H9 (cell line): ENCODE data around the gene FBLN2. TPM values are rescaled to one million over a fixed set of nuclear protein-coding genes. Genes with fewer than 3 reads are reported as not detected.

ENCODE experiments used
- DNase-seq: peaks from one replicate; pipeline ENCODE4 v3.0.0-alpha.2; 2017
- H2AFZ ChIP-seq: one replicate; pipeline ENCODE4 v1.6.1; 2013; ENCODE audit warnings: mild to moderate bottlenecking, low read length, control low read depth, moderate library complexity
- H2AK5ac ChIP-seq: 2 replicates; pipeline ENCODE4 v1.6.1; 2013; ENCODE audit warnings: low read length, control low read depth, mixed read lengths; ENCODE audit not compliant: insufficient read length
- H2BK120ac ChIP-seq: one replicate; pipeline ENCODE4 v1.6.1; 2013; ENCODE audit warnings: low read depth, mild to moderate bottlenecking, low read length, control low read depth, inconsistent platforms; ENCODE audit not compliant: poor library complexity, severe bottlenecking
- H2BK12ac ChIP-seq: 2 replicates; pipeline ENCODE4 v1.6.1; 2013; ENCODE audit warnings: low read length, control low read depth, mixed read lengths, low read depth; ENCODE audit not compliant: insufficient read length
- H2BK15ac ChIP-seq: 2 replicates; pipeline ENCODE4 v1.6.1; 2013; ENCODE audit warnings: low read depth, low read length, control low read depth
- H2BK20ac ChIP-seq: one replicate; pipeline ENCODE4 v1.6.1; 2013; ENCODE audit warnings: low read depth, mild to moderate bottlenecking, low read length, control low read depth, inconsistent platforms; ENCODE audit not compliant: poor library complexity, severe bottlenecking
- H2BK5ac ChIP-seq: 2 replicates; pipeline ENCODE4 v1.6.1; 2013; ENCODE audit warnings: low read length, control low read depth, mixed read lengths; ENCODE audit not compliant: insufficient read length
- H3K14ac ChIP-seq: 2 replicates; pipeline ENCODE4 v1.6.1; 2013; ENCODE audit warnings: low read length, control low read depth; ENCODE audit not compliant: insufficient read depth
- H3K18ac ChIP-seq: 2 replicates; pipeline ENCODE4 v1.6.1; 2013; ENCODE audit warnings: low read depth, mild to moderate bottlenecking, mixed read lengths, low read length, control low read depth; ENCODE audit not compliant: insufficient read length
- H3K23ac ChIP-seq: 2 replicates; pipeline ENCODE4 v1.6.1; 2013; ENCODE audit warnings: low read length, control low read depth, mixed read lengths, low read depth; ENCODE audit not compliant: insufficient read length
- H3K23me2 ChIP-seq: 2 replicates; pipeline ENCODE4 v1.6.1; 2013; ENCODE audit warnings: low read depth, mild to moderate bottlenecking, mixed read lengths, low read length, control low read depth; ENCODE audit not compliant: insufficient read length, poor library complexity, severe bottlenecking
- H3K27ac ChIP-seq: 2 replicates; pipeline ENCODE4 v1.5.1; 2013; ENCODE audit warnings: low read length, control low read depth, mixed read lengths, low read depth; ENCODE audit not compliant: insufficient read length
- H3K27me3 ChIP-seq: 2 replicates; pipeline ENCODE4 v1.6.1; 2013; ENCODE audit warnings: low read length, control low read depth, inconsistent platforms; ENCODE audit not compliant: insufficient read depth
- H3K4ac ChIP-seq: 2 replicates; pipeline ENCODE4 v1.6.1; 2013; ENCODE audit warnings: low read depth, mild to moderate bottlenecking, control low read depth, inconsistent platforms, low read length, moderate library complexity
- H3K4me1 ChIP-seq: 2 replicates; pipeline ENCODE4 v1.6.1; 2013; ENCODE audit warnings: low read length, control low read depth, inconsistent platforms; ENCODE audit not compliant: insufficient read depth
- H3K4me2 ChIP-seq: 2 replicates; pipeline ENCODE4 v1.6.1; 2013; ENCODE audit warnings: low read length, control low read depth, mixed read lengths; ENCODE audit not compliant: insufficient read length, insufficient read depth
- H3K56ac ChIP-seq: 2 replicates; pipeline ENCODE4 v1.6.1; 2013; ENCODE audit warnings: low read depth, mild to moderate bottlenecking, mixed read lengths, low read length, control low read depth; ENCODE audit not compliant: insufficient read length
- H3K79me1 ChIP-seq: 2 replicates; pipeline ENCODE4 v1.6.1; 2013; ENCODE audit warnings: low read depth, mild to moderate bottlenecking, moderate library complexity, low read length, control low read depth, inconsistent platforms; ENCODE audit not compliant: insufficient read depth, poor library complexity, severe bottlenecking
- H3K79me2 ChIP-seq: 2 replicates; pipeline ENCODE4 v1.6.1; 2013; ENCODE audit warnings: low read length, control low read depth, inconsistent platforms; ENCODE audit not compliant: insufficient read depth
- H3K9ac ChIP-seq: 2 replicates; pipeline ENCODE4 v1.6.1; 2013; ENCODE audit warnings: low read length, control low read depth, mixed read lengths; ENCODE audit not compliant: insufficient read length; ENCODE audit errors: extremely low read depth
- H3K9me3 ChIP-seq: one replicate; pipeline ENCODE4 v1.6.1; 2013; ENCODE audit warnings: low read depth, low read length, inconsistent platforms; ENCODE audit not compliant: control insufficient read depth
- H3T11ph ChIP-seq: one replicate; pipeline ENCODE4 v1.6.1; 2013; ENCODE audit warnings: mild to moderate bottlenecking, low read length, control low read depth, inconsistent platforms
- H4K20me1 ChIP-seq: one replicate; pipeline ENCODE4 v1.6.1; 2013; ENCODE audit not compliant: control insufficient read depth, insufficient read length, insufficient read depth
- H4K5ac ChIP-seq: 2 replicates; pipeline ENCODE4 v1.6.1; 2013; ENCODE audit warnings: low read depth, mild to moderate bottlenecking, mixed read lengths, low read length, control low read depth; ENCODE audit not compliant: insufficient read length
- H4K8ac ChIP-seq: replicated peaks from 2 replicates; pipeline ENCODE4 v1.6.1; 2013; ENCODE audit warnings: low read length, control low read depth, mixed read lengths, low read depth; ENCODE audit not compliant: insufficient read length
- H4K91ac ChIP-seq: 2 replicates; pipeline ENCODE4 v1.6.1; 2013; ENCODE audit warnings: low read depth, mild to moderate bottlenecking, moderate library complexity, mixed read lengths, low read length, control low read depth; ENCODE audit not compliant: insufficient read length
- H3K27ac Mint-ChIP-seq, 3 experiments: 2 replicates in 2 of 3; 3 replicates in 1 of 3; pipeline ENCODE4 v1.8.0; 2020 to 2021; ENCODE audit warnings: mixed read lengths in 3 of 3, mild to moderate bottlenecking in 1 of 3, moderate library complexity in 1 of 3
- H3K27me3 Mint-ChIP-seq: 2 replicates; pipeline ENCODE4 v1.8.0; 2021; ENCODE audit warnings: low read depth, mild to moderate bottlenecking, moderate library complexity, mixed read lengths
- H3K36me3 Mint-ChIP-seq, 3 experiments: 2 replicates in 2 of 3; 3 replicates in 1 of 3; pipeline ENCODE4 v1.8.0; 2020 to 2021; ENCODE audit warnings: low read depth in 3 of 3, mixed read lengths in 3 of 3; ENCODE audit not compliant: insufficient read depth in 1 of 3
- H3K4me1 Mint-ChIP-seq, 2 experiments: 2 replicates each; pipeline ENCODE4 v1.8.0; 2020; ENCODE audit warnings: mixed read lengths in 2 of 2
- H3K4me3 Mint-ChIP-seq, 2 experiments: 2 replicates in 1 of 2; 3 replicates in 1 of 2; pipeline ENCODE4 v1.8.0; 2020 to 2021; ENCODE audit warnings: mild to moderate bottlenecking in 2 of 2, mixed read lengths in 2 of 2, moderate library complexity in 1 of 2
- H3K9me3 Mint-ChIP-seq, 2 experiments: 2 replicates in 1 of 2; 3 replicates in 1 of 2; pipeline ENCODE4 v1.8.0; 2020; ENCODE audit warnings: mild to moderate bottlenecking in 2 of 2, mixed read lengths in 2 of 2, moderate library complexity in 1 of 2
- CTCF ChIP-seq: fragments of 200-600 bp; sonication (generic); conservative IDR thresholded peaks from 3 replicates; pipeline ENCODE4 v1.8.0; 2021; ENCODE audit warnings: antibody characterized with exemption, mild to moderate bottlenecking
- WGBS: extraction: QIAGEN DNeasy Blood & Tissue Kit; methylation state at CpG from one replicate; pipeline ENCODE4 v1.1.7; 2013; ENCODE audit warnings: missing lambda C conversion rate, low lambda C conversion rate, mixed read lengths; ENCODE audit not compliant: insufficient read length; ENCODE audit errors: extremely low coverage; 5-methylcytosine and 5-hydroxymethylcytosine counted together
- total RNA-seq: library from RNA; stranded (reverse); gene quantifications from 2 replicates; pipeline ENCODE4 v1.2.1, GENCODE V29; 2021

Gene FBLN2
- total RNA-seq, 1 experiment from 2014 or later, result 11.8 TPM

GRCh38 chr3:13593615-13594014, 44.7 kb downstream of the FBLN2 start:
- no peak overlapping the region for H3K27ac Mint-ChIP-seq
- Histone ChIP-seq H4K8ac (no peak overlapping the region), H4K20me1 (no peaks in the 10 kb centered on the region), H3K23ac (no peak overlapping the region), H2BK5ac (no peak overlapping the region), H3K27ac (no peak overlapping the region), H3K18ac (no peak overlapping the region), H2BK20ac (no peak overlapping the region), H3K56ac (no peak overlapping the region), H2BK15ac (no peak overlapping the region), H4K91ac (no peak overlapping the region), H3K14ac (no peak overlapping the region), H4K5ac (no peak overlapping the region), H2BK120ac (no peak overlapping the region), H3K4ac (no peak overlapping the region), H2BK12ac (no peak overlapping the region), H2AK5ac (no peak overlapping the region), H3K4me1 (no peaks in the 10 kb centered on the region), H3K9ac (no peak overlapping the region), H3K79me1 (no peaks in the 10 kb centered on the region), H2AFZ (no peak overlapping the region), H3K9me3 (no peaks in the 10 kb centered on the region), H3K4me2 (no peak overlapping the region), H3K23me2 (no peaks in the 10 kb centered on the region), H3K27me3 (no peaks in the 10 kb centered on the region), H3T11ph (no peak overlapping the region), H3K79me2 (no peaks in the 10 kb centered on the region)
- H3K4me3 Mint-ChIP-seq, result no peak overlapping the region
- H3K36me3 Mint-ChIP-seq, result no peaks in the 10 kb centered on the region
- DNase-seq, result no peak
- peaks cover 3% of the 10 kb centered on the region for H3K27me3 Mint-ChIP-seq
- TF ChIP-seq CTCF, result no peak
- H3K4me1 Mint-ChIP-seq, result peaks cover 15 to 22% of the 10 kb centered on the region in 2 experiments
- H3K9me3 Mint-ChIP-seq, result no peaks in the 10 kb centered on the region
- WGBS, result no CpG with 5 or more reads among the region's 10 CpGs
